ENCODE results near the gene TGIF1. TPM values are rescaled to one million over a fixed set of nuclear protein-coding genes. Genes with fewer than 3 reads are reported as not detected.

The TGIF1 gene
- polyA plus RNA-seq, 3 donors, result 32.2 to 109 (median 39.8) TPM

- Mint-ChIP-seq H3K9me3 (peaks cover 0 to 6% (median 0%) of the 10 kb centered on the region in 7 donors), H3K27ac (no peak overlapping the region), H3K27me3 (ENCODE audit: low read depth in 3 of 3) (peaks cover 30 to 35% (median 30%) of the 10 kb centered on the region in 3 donors), H3K36me3 (peaks cover 7 to 20% of the 10 kb centered on the region in 2 donors), H3K4me1 (peaks cover 35% of the 10 kb centered on the region), H3K4me3 (no peak overlapping the region)
- Histone ChIP-seq H3K27me3 (ENCODE audit: control insufficient read depth in 2 of 2, insufficient read depth in 2 of 2, low read length in 2 of 2) (peaks cover 29 to 33% of the 10 kb centered on the region in 2 donors), H3K9me3 (replicated peaks in 1 of 2; ENCODE audit: control insufficient read depth in 1 of 2, insufficient read depth in 1 of 2, low read length in 2 of 2) (no peaks in the 10 kb centered on the region), H3K4me1 (ENCODE audit: control insufficient read depth in 1 of 2, insufficient read depth in 2 of 2, low read length in 2 of 2) (peaks cover 12 to 25% of the 10 kb centered on the region in 2 donors), H4K20me1 (ENCODE audit: insufficient read depth, low read length) (no peaks in the 10 kb centered on the region), H3K9ac (ENCODE audit: insufficient read depth, low read length, poor library complexity, severe bottlenecking) (no peak overlapping the region), H3K79me2 (ENCODE audit: insufficient read depth, low read length) (no peaks in the 10 kb centered on the region), H3K4me3 (replicated peaks in 1 of 3; ENCODE audit: low read depth in 2 of 3, low read length in 3 of 3) (no peak overlapping the region), H3K27ac (ENCODE audit: low read depth in 1 of 2, low read length in 2 of 2) (no peak overlapping the region), H3K4me2 (replicated peaks; ENCODE audit: extremely low read depth, low read length, poor library complexity, severe bottlenecking) (peak overlapping the region; percentile 18), H2AFZ (ENCODE audit: insufficient read depth, low read depth, low read length, poor library complexity, severe bottlenecking) (peak overlapping the region; percentile 37), H3K36me3 (replicated peaks in 1 of 2; ENCODE audit: control insufficient read depth in 1 of 2, insufficient read depth in 2 of 2, low read length in 2 of 2) (no peaks in the 10 kb centered on the region)
- intact Hi-C loops (cut with micrococcal nuclease), result no loop called here
- TF ChIP-seq CTCF (IDR thresholded peaks at IDR 0.05), result no peak
- WGBS (ENCODE audit: insufficient coverage), result no CpG with 5 or more reads among the region's 7 CpGs
- peak in 2 of 3 donors; percentile 35 to 52 for DNase-seq
Observed at GRCh38 chr18:3495691-3496430, 45.9 kb downstream of the TGIF1 start.

GRCh38 chr18:3498698-3499471, 48.9 kb downstream of the TGIF1 start:
- H3K27ac ChIP-seq (ENCODE audit: low read depth in 1 of 2, low read length in 2 of 2), result no peak overlapping the region
- intact Hi-C loops (cut with micrococcal nuclease), result no loop called here
- no peaks in the 10 kb centered on the region for H3K9me3 ChIP-seq (replicated peaks in 1 of 2; ENCODE audit: control insufficient read depth in 1 of 2, insufficient read depth in 1 of 2, low read length in 2 of 2)
- H3K79me2 ChIP-seq (ENCODE audit: insufficient read depth, low read length), result no peaks in the 10 kb centered on the region
- Mint-ChIP-seq H3K4me1 (peaks cover 27% of the 10 kb centered on the region), H3K27ac (peak overlapping the region in 2 of 7 donors; percentile 33 to 66), H3K27me3 (ENCODE audit: low read depth in 3 of 3) (peaks cover 36 to 40% (median 39%) of the 10 kb centered on the region in 3 donors), H3K9me3 (peaks cover 0 to 6% (median 2%) of the 10 kb centered on the region in 7 donors), H3K36me3 (peaks cover 7 to 20% of the 10 kb centered on the region in 2 donors), H3K4me3 (peak overlapping the region; percentile 65 to 89)
- H3K4me1 ChIP-seq (ENCODE audit: control insufficient read depth in 1 of 2, insufficient read depth in 2 of 2, low read length in 2 of 2), result peaks cover 10 to 21% of the 10 kb centered on the region in 2 donors
- peak overlapping the region in 1 of 3 experiments; percentile 63 for H3K4me3 ChIP-seq (replicated peaks in 1 of 3; ENCODE audit: low read depth in 2 of 3, low read length in 3 of 3)
- no peak for DNase-seq
- H3K36me3 ChIP-seq (replicated peaks in 1 of 2; ENCODE audit: control insufficient read depth in 1 of 2, insufficient read depth in 2 of 2, low read length in 2 of 2), result no peaks in the 10 kb centered on the region
- peaks cover 34 to 39% of the 10 kb centered on the region in 2 donors for H3K27me3 ChIP-seq (ENCODE audit: control insufficient read depth in 2 of 2, insufficient read depth in 2 of 2, low read length in 2 of 2)
- H3K4me2 ChIP-seq (replicated peaks; ENCODE audit: extremely low read depth, low read length, poor library complexity, severe bottlenecking), result peak overlapping the region; percentile 70
- H4K20me1 ChIP-seq (ENCODE audit: insufficient read depth, low read length), result no peaks in the 10 kb centered on the region
- WGBS (ENCODE audit: insufficient coverage), result 10% methylated on average over 55 of the region's 58 CpGs
- H3K9ac ChIP-seq (ENCODE audit: insufficient read depth, low read length, poor library complexity, severe bottlenecking), result peak overlapping the region; percentile 21
- H2AFZ ChIP-seq (ENCODE audit: insufficient read depth, low read depth, low read length, poor library complexity, severe bottlenecking), result peak overlapping the region; percentile 71
- TF ChIP-seq CTCF (IDR thresholded peaks at IDR 0.05), result no peak

Measured in CD14-positive monocyte (primary cell).